GM19193 (cell line): Measurements from ENCODE around the gene DDI2.

Experiments used
- POLR2A ChIP-seq: IDR thresholded peaks from 4 replicates; pipeline ENCODE4 v1.6.1; 2011; ENCODE audit not compliant: insufficient read depth, insufficient read length; ENCODE audit errors: extremely low read depth

The DDI2 gene

GRCh38 chr1:15660151-15660550 lies 42.9 kb downstream of the DDI2 start:
- TF ChIP-seq POLR2A, result no peak

DNA sequence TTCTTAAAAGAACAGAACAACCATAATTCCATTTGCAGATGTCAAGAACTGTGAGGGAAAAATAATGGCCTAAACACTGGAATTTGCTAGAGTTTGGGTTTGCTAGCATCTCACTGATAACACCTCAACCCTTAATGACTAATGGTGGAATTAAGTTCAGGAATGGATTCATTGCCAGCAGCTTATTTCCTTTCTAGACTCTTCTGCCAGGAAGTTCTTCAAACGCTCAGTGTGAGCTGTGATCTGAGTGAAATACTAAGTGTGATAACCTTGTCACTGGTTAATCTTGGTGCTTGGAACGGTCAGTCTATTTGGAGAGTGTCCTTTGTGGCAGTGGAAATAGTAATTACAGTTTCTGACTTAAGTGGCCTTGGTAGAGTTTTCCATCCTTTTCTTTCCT lies 45.2 kb downstream of the DDI2 start:
- TF ChIP-seq POLR2A, result no peak

- no peak for TF ChIP-seq POLR2A
Measured at GRCh38 chr1:15663925-15664324, 46.7 kb downstream of the DDI2 start.

GRCh38 chr1:15667362-15667761 lies 50.1 kb downstream of the DDI2 start:
- no peak for TF ChIP-seq POLR2A

DNA sequence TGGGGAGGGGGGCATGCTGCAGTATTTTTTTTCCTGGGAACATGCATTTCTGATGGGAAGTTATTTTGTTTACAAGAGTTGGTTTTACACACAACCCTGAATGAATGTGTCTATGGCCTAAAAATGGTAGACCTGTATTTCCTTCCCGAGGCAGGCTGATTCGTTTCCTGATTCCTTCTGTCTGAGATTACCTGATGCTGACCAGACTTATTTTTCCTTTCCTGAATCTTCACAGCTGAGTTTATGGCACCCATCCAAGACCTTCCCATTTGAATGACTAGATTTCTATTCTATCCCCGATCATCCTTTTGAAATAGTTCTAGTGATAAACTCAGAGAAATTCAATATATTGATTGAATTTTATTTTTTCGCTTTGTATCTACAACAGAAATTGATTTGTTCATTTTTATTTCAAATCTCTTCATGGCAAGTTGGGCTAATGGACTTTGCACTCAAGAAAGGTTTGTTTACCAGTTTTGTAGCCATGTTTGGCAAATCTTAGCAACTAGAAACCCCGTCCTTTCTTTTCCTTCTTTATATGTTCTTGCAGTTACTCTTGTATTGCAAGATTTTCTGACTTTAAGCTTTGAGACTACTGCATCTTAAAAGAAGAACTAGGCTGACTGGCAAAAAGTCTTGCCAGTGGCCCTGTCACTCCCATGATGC lies 51.0 kb downstream of the DDI2 start:
- TF ChIP-seq POLR2A, result no peak

DNA sequence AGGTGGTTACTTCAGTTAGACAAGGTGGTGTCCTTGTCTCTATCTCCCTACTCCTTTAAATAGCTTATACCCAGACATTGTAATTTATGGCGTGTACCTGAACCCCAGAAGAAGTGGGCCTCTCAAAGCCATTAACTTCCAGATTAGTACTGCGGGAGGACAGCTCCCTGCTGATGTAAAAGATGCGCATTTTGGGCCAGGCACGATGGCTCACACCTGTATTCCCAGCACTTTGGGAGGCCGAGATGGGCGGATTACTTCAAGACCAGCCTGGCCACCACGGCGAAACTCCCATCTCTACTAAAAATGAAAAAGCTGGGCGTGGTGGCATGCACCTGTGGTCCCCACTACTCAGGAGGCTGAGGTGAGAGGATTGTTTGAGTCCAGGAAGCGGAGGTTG lies 51.8 kb downstream of the DDI2 start:
- no peak for TF ChIP-seq POLR2A

GRCh38 chr1:15669864-15670263 lies 52.6 kb downstream of the DDI2 start:
- TF ChIP-seq POLR2A, result no peak

- TF ChIP-seq POLR2A, result no peak
Measured at GRCh38 chr1:15671430-15671829, 54.2 kb downstream of the DDI2 start.

GRCh38 chr1:15674386-15675159 lies 57.3 kb downstream of the DDI2 start:
- no peak for TF ChIP-seq POLR2A

DNA sequence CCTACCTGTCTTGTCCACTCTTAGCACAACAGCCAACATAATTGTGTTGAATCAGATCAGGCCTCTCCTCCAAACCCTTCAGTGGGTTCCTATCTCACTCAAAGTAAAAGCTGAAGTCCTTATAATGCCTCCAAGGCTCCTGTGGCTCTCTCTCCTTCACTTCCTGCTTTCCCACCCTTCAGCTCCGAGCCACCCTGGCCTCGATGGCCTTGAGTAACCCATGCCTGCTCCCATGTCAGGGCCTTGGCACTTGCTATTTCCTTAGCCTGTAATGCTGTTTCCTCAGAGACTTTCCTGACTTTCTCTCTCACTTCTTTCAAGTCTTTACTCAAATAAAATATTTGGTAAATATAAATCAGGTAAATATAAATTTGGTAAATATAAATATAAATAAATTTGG lies 58.8 kb downstream of the DDI2 start:
- no peak for TF ChIP-seq POLR2A

GRCh38 chr1:15676688-15677661 lies 59.7 kb downstream of the DDI2 start:
- TF ChIP-seq POLR2A, result no peak

GRCh38 chr1:15678578-15678977 lies 61.3 kb downstream of the DDI2 start:
- TF ChIP-seq POLR2A, result no peak

DNA sequence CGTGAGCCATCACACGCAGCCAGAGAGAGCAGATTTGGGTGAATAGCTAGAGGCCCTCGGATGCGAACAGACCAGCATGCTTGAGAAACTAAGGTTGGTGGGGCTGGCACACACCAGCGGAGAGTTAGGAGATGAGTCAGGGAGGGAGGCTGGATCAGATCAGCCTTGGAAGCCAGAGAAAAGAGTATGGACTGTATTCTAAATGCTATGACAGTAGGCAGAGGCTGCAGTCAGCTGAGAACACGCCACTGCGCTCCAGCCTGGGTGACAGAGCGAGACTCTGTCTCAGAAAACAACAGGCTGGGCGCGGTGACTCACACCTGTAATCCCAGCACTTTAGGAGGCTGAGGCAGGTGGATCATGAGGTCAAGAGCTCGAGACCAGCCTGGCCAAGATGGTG lies 62.9 kb downstream of the DDI2 start:
- TF ChIP-seq POLR2A, result no peak

- no peak for TF ChIP-seq POLR2A
Measured at GRCh38 chr1:15680561-15681348, 63.5 kb downstream of the DDI2 start.
